Neuron (in vitro differentiated cells): ENCODE data around the gene ABHD11.

Experiments
- H2AFZ ChIP-seq: one replicate; pipeline ENCODE4 v1.6.1; 2013; ENCODE audit warnings: low read depth, mild to moderate bottlenecking, inconsistent platforms, low read length, moderate library complexity
- H3K27me3 ChIP-seq: one replicate; pipeline ENCODE4 v1.6.1; 2013; ENCODE audit warnings: low read length; ENCODE audit not compliant: insufficient read depth
- H3K36me3 ChIP-seq: one replicate; pipeline ENCODE4 v1.6.1; 2013; ENCODE audit warnings: low read length; ENCODE audit not compliant: insufficient read depth
- H3K4me1 ChIP-seq: one replicate; pipeline ENCODE4 v1.6.1; 2013; ENCODE audit warnings: low read length; ENCODE audit not compliant: insufficient read depth
- H3K4me3 ChIP-seq: 2 replicates; pipeline ENCODE4 v1.5.1; 2013; ENCODE audit warnings: mild to moderate bottlenecking, low read length, moderate library complexity
- H3K9me3 ChIP-seq: one replicate; pipeline ENCODE4 v1.6.1; 2013; ENCODE audit warnings: low read length

ABHD11 gene

DNA sequence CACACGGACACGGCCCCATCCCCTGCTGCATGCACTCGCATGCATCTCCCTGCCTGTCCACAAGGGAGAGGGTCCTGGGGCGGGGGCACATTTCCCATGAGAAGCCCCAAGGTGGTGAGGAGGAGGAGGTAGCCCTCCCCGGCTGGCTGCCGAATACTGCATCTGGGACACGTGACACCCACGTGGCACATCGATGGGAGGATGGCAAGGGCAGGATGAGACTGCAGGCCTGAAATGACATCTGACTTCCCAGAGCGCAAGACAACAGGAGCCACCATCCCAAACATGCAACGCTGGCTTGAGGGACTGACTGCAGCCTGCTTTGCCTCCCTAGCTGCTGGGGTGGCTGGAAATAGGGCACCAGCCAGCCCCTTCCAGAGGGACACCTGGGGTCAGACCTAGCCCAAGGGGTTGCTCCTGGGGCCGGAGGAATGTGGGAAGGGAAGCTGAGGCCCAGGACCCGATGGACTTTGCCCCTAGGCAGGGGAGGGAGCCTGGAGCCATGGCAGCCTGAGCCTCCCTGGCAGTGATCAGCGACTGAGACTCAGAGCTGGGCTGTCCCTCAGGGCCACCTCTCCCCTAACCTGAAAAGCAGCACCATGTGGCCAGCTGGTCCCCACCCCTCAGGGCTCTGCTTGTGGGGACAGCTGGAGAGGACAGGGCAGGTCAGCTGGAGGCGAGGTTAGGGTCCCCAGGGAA, 39.1 kb downstream of the ABHD11 start:
- Histone ChIP-seq H3K36me3 (peaks cover 58% of the 10 kb centered on the region), H3K9me3 (no peaks in the 10 kb centered on the region), H3K4me1 (no peaks in the 10 kb centered on the region), H2AFZ (no peak overlapping the region), H3K4me3 (no peak overlapping the region), H3K27me3 (no peaks in the 10 kb centered on the region)

DNA sequence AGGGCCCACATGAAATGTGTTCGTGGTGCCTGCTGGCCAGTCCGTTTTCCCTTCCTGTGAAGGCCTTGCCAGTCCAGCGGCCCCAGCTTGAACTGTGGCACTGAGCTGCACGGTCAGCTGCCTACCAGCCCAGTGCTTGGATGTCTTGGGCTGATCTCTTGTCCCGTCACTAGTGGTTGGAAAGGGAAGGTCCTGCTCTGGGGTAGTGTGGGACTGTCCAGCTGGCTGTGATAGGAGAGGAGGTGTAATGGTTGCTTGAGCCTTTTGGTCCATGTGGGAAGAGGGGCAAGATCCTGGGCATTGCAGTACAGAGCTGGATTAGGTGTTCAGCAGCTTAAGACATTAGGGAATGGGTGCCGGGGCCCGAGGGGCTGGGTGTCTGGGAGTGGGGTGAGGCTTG, 40.2 kb downstream of the ABHD11 start:
- H3K4me3 ChIP-seq: no peak overlapping the region
- no peaks in the 10 kb centered on the region for H3K4me1 ChIP-seq
- no peaks in the 10 kb centered on the region for H3K9me3 ChIP-seq
- H3K27me3 ChIP-seq: no peaks in the 10 kb centered on the region
- H2AFZ ChIP-seq: no peak overlapping the region
- H3K36me3 ChIP-seq: peaks cover 69% of the 10 kb centered on the region

DNA sequence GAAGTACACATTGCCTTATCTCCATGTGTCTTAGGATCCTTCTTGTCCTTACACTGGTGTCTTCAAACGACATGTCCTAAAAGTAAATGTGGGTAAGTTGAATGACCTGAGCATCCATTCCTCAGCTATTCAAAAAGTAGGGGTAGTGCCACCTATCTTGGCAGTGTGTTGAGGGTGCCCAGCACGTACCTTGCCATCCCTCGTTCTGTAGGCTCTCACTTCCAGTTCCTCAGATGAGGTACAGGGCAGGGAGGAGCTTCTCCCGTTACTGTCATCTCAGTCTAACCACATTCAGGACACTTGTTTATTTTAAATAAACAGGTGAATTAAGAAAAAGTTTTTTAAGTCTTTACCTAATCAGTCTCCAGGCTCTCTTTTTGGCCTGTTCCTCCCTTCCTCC, 42.2 kb downstream of the ABHD11 start:
- H3K4me1 ChIP-seq: no peaks in the 10 kb centered on the region
- peaks cover 81% of the 10 kb centered on the region for H3K36me3 ChIP-seq
- H2AFZ ChIP-seq: no peak overlapping the region
- no peaks in the 10 kb centered on the region for H3K9me3 ChIP-seq
- no peaks in the 10 kb centered on the region for H3K27me3 ChIP-seq
- H3K4me3 ChIP-seq: no peak overlapping the region

DNA sequence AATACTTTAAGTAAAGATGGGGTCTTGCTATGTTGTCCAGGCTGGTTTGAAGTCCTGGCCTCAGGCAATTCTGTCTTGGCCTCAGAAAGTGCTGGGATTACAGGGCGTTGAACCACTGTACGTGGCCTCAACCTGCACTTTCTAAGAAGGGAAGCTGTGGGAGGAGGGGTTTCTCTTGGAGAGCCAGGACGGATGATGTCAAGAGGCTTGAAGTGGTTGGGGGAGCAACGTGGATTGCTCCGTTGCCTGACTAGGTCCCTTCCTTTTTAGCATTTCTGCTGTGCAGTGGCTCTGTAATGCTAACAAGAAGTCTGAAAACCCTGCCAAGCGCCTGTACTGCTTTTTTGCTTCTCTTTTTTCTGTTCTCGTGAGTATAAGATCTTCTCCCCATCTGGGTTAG, 48.0 kb downstream of the ABHD11 start:
- Histone ChIP-seq H3K27me3 (no peaks in the 10 kb centered on the region), H2AFZ (no peak overlapping the region), H3K4me3 (no peak overlapping the region), H3K36me3 (peaks cover 79% of the 10 kb centered on the region), H3K4me1 (no peaks in the 10 kb centered on the region), H3K9me3 (no peaks in the 10 kb centered on the region)

DNA sequence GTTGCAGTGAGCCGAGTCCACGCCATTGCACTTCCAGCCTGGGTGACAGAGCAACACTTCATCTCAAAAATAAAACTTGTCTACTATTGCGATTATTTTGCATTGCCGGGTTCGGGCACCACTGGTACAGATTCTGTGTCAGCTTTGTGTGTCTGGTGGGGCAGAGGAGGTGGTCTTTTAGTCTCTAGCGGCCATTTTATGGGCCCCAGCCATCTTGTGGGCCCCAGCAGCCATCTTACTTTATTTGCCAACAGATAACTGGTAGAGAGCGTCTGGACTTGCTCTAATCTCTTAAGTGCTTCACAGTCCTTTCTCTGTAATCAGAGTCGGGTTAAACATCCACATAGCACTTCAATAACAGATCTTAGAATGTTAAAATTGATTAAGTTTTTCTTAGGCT, 50.3 kb downstream of the ABHD11 start:
- H3K27me3 ChIP-seq: no peaks in the 10 kb centered on the region
- H3K4me3 ChIP-seq: no peak overlapping the region
- H3K9me3 ChIP-seq: no peaks in the 10 kb centered on the region
- peaks cover 6% of the 10 kb centered on the region for H3K4me1 ChIP-seq
- peaks cover 60% of the 10 kb centered on the region for H3K36me3 ChIP-seq
- H2AFZ ChIP-seq: no peak overlapping the region
